MCF 10A (cell line): Measurements from ENCODE around the gene TUB. TPM values are rescaled to one million over a fixed set of nuclear protein-coding genes. Genes with fewer than 3 reads are reported as not detected.

Source experiments
- BruUV-seq: library from RNA; stranded (reverse); fragments of 400-500 nt; replicated peaks from 2 replicates; lab custom pipeline; 2021; lab: Mats Ljungman, UMichigan
- CTCF ChIA-PET: fragments of 300-600 bp; sonication (Branson Sonifier 250); formaldehyde crosslinking; extraction: SDS; loops from one replicate; lab custom pipeline; 2021; ENCODE audit warnings: antibody characterized with exemption, inconsistent platforms; lab: Yijun Ruan, JAX
- POLR2A ChIA-PET: fragments of 300-600, 350-650 bp; sonication (Branson Sonifier 250); formaldehyde crosslinking; extraction: SDS; loops from one replicate; lab custom pipeline; 2020; ENCODE audit warnings: antibody characterized with exemption, inconsistent platforms; lab: Yijun Ruan, JAX
- DNase-seq: peaks from one replicate; pipeline ENCODE4 v3.0.0-alpha.2; 2018; ENCODE audit not compliant: unreplicated experiment
- H3K27ac Mint-ChIP-seq: one replicate; pipeline ENCODE4 v1.8.0; 2022; ENCODE audit warnings: mild to moderate bottlenecking, low read depth, mixed read lengths; ENCODE audit not compliant: unreplicated experiment
- H3K27me3 Mint-ChIP-seq: one replicate; pipeline ENCODE4 v1.8.0; 2022; ENCODE audit warnings: mixed read lengths; ENCODE audit not compliant: insufficient read depth, unreplicated experiment
- H3K36me3 Mint-ChIP-seq: one replicate; pipeline ENCODE4 v1.8.0; 2022; ENCODE audit warnings: mild to moderate bottlenecking, moderate library complexity, mixed read lengths; ENCODE audit not compliant: insufficient read depth, unreplicated experiment
- H3K4me1 Mint-ChIP-seq: one replicate; pipeline ENCODE4 v1.8.0; 2022; ENCODE audit warnings: mixed read lengths; ENCODE audit not compliant: insufficient read depth, unreplicated experiment
- H3K4me3 Mint-ChIP-seq: one replicate; pipeline ENCODE4 v1.8.0; 2022; ENCODE audit warnings: mild to moderate bottlenecking, moderate library complexity, mixed read lengths; ENCODE audit not compliant: unreplicated experiment
- H3K9me3 Mint-ChIP-seq: one replicate; pipeline ENCODE4 v1.8.0; 2022; ENCODE audit warnings: mixed read lengths; ENCODE audit not compliant: unreplicated experiment
- CTCF ChIP-seq: fragments of 200-600 bp; IDR thresholded peaks from one replicate; pipeline ENCODE4 v1.8.0; 2022; ENCODE audit warnings: antibody characterized with exemption, mild to moderate bottlenecking; ENCODE audit not compliant: unreplicated experiment
- intact Hi-C: fragments of 100-400 bp; cut with micrococcal nuclease; formaldehyde crosslinking; loops from 2 replicates; pipeline ENCODE4 v1.14.1; 2022
- total RNA-seq: library from RNA; stranded (reverse); gene quantifications from 2 replicates; pipeline ENCODE4 v1.2.3, GENCODE V29; 2022

TUB gene
- total RNA-seq, 1 experiment from 2014 or later: 1.4 TPM

GRCh38 chr11:8081591-8082250 is 710 bp downstream of the TUB start:
- TF ChIP-seq CTCF: no peak
- peak overlapping the region; percentile 55 for H3K4me3 Mint-ChIP-seq
- CTCF ChIA-PET: interaction anchor here (0.5 to 4.8 kb wide), 10 partner anchors 9 to 172 kb away, joined by 3 to 28 read pairs (median 4); no protein-coding TSS in a partner anchor
- H3K36me3 Mint-ChIP-seq: no peaks in the 10 kb centered on the region
- intact Hi-C loops: no loop called here
- H3K27me3 Mint-ChIP-seq: peaks cover 10% of the 10 kb centered on the region
- no peaks in the 10 kb centered on the region for H3K4me1 Mint-ChIP-seq
- BruUV-seq: no TSS peak
- H3K9me3 Mint-ChIP-seq: no peaks in the 10 kb centered on the region
- DNase-seq: no peak
- POLR2A ChIA-PET: interaction anchor here (1.1 to 1.5 kb wide), 2 partner anchors 8 to 15 kb away, joined by 3 to 5 read pairs; no protein-coding TSS in a partner anchor
- no peak overlapping the region for H3K27ac Mint-ChIP-seq

GRCh38 chr11:8082391-8083087 is 1.5 kb downstream of the TUB start:
- H3K27me3 Mint-ChIP-seq: peaks cover 10% of the 10 kb centered on the region
- H3K36me3 Mint-ChIP-seq: no peaks in the 10 kb centered on the region
- intact Hi-C loops: no loop called here
- peak overlapping the region; percentile 55 for H3K4me3 Mint-ChIP-seq
- no peak overlapping the region for H3K27ac Mint-ChIP-seq
- ChIA-PET POLR2A (interaction anchor here (0.7 to 1.1 kb wide), 2 partner anchors 14 to 657 kb away, joined by 3 to 5 read pairs; no protein-coding TSS in a partner anchor), CTCF (interaction anchor here (0.5 to 4.8 kb wide), 11 partner anchors 9 to 1639 kb away, joined by 3 to 28 read pairs (median 4); no protein-coding TSS in a partner anchor)
- H3K9me3 Mint-ChIP-seq: no peaks in the 10 kb centered on the region
- no peak for DNase-seq
- H3K4me1 Mint-ChIP-seq: no peaks in the 10 kb centered on the region
- no TSS peak for BruUV-seq
- no peak for TF ChIP-seq CTCF

DNA sequence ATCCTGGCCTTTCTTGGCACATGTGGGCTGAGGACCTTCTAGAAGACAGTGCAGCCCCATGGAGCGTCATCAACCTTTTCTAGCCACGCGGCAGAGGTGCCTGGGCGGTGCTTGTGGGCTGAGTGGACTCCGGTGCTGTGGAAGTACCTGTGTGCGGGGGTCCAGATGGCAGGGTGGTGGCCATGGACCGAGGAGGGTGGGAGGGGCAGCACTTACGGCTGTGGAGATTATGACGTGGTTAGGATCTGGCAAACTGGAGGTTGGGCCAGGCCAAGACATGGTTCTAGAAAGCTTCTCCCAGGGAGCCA is 2.0 kb downstream of the TUB start:
- POLR2A ChIA-PET: interaction anchor here (0.7 to 1.1 kb wide), 2 partner anchors 13 to 656 kb away, joined by 3 to 5 read pairs; no protein-coding TSS in a partner anchor
- CTCF ChIA-PET: interaction anchor here (0.6 to 4.8 kb wide), 8 partner anchors 8 to 1640 kb away, joined by 3 to 28 read pairs (median 9); no protein-coding TSS in a partner anchor
- intact Hi-C loops: no loop called here
- Mint-ChIP-seq H3K9me3 (no peaks in the 10 kb centered on the region), H3K27ac (no peak overlapping the region), H3K27me3 (peaks cover 10% of the 10 kb centered on the region), H3K4me3 (no peak overlapping the region), H3K4me1 (no peaks in the 10 kb centered on the region), H3K36me3 (no peaks in the 10 kb centered on the region)
- no peak for DNase-seq
- TF ChIP-seq CTCF: no peak
- no TSS peak for BruUV-seq

- intact Hi-C loops: no loop called here
- no peak overlapping the region for H3K4me3 Mint-ChIP-seq
- TF ChIP-seq CTCF: no peak
- peaks cover 10% of the 10 kb centered on the region for H3K27me3 Mint-ChIP-seq
- no peaks in the 10 kb centered on the region for H3K4me1 Mint-ChIP-seq
- ChIA-PET CTCF (interaction anchor here (0.6 to 4.8 kb wide), 4 partner anchors 7 to 77 kb away, joined by 4 to 28 read pairs (median 15); no protein-coding TSS in a partner anchor), POLR2A (no interaction called here)
- H3K36me3 Mint-ChIP-seq: no peaks in the 10 kb centered on the region
- no peak overlapping the region for H3K27ac Mint-ChIP-seq
- H3K9me3 Mint-ChIP-seq: no peaks in the 10 kb centered on the region
- BruUV-seq: no TSS peak
- DNase-seq: no peak
Measured at GRCh38 chr11:8083871-8084281, 2.9 kb downstream of the TUB start.
